ENCODE results near the gene CDYL2. TPM values are rescaled to one million over a fixed set of nuclear protein-coding genes. Genes with fewer than 3 reads are reported as not detected.

Gene CDYL2
- total RNA-seq, 2 donors from 2014 or later, result 9.9 to 12.8 TPM

DNA sequence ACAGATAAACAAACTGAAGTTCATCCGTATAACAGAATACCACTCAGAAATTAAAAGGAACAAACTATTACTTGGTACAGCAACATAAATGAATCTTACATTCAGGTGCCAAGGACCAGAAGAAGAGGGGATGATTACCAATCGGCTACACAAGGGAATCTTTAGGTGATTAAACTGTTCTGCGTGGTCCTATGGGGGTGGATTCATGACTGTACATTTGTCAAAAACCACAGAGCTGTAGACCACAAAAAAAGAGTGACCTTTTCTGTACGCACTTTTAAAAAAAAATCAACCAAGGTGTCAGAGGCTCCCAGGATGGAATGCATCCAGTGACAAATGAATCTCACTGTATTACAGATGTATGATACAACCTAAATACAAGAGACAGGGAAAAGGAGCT is 110.8 kb downstream of the CDYL2 start:
- H3K27ac ChIP-seq (ENCODE audit: low read depth, low read length), result no peak overlapping the region
- TF ChIP-seq, protein P1, sequence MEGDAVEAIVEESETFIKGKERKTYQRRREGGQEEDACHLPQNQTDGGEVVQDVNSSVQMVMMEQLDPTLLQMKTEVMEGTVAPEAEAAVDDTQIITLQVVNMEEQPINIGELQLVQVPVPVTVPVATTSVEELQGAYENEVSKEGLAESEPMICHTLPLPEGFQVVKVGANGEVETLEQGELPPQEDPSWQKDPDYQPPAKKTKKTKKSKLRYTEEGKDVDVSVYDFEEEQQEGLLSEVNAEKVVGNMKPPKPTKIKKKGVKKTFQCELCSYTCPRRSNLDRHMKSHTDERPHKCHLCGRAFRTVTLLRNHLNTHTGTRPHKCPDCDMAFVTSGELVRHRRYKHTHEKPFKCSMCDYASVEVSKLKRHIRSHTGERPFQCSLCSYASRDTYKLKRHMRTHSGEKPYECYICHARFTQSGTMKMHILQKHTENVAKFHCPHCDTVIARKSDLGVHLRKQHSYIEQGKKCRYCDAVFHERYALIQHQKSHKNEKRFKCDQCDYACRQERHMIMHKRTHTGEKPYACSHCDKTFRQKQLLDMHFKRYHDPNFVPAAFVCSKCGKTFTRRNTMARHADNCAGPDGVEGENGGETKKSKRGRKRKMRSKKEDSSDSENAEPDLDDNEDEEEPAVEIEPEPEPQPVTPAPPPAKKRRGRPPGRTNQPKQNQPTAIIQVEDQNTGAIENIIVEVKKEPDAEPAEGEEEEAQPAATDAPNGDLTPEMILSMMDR (conservative IDR thresholded peaks at IDR 0.05), result no peak
- no peak overlapping the region for H3K27ac Mint-ChIP-seq
- no peaks in the 10 kb centered on the region for H3K27me3 ChIP-seq (ENCODE audit: control insufficient read depth, insufficient read depth, low read length, poor library complexity, severe bottlenecking)
- H3K4me3 Mint-ChIP-seq, result no peak overlapping the region
- no peaks in the 10 kb centered on the region for H3K36me3 ChIP-seq (ENCODE audit: control insufficient read depth, insufficient read depth, low read length)
- WGBS, 2 experiments (ENCODE audit: insufficient coverage in 1 of 2, insufficient read length in 1 of 2), result 93 to 100% methylated on average over 2 to 4 of the region's 4 CpGs
- no peaks in the 10 kb centered on the region for H3K4me1 Mint-ChIP-seq
- no peak overlapping the region for H3K4me3 ChIP-seq (ENCODE audit: low read length)
- no peak for DNase-seq
- H3K9me3 ChIP-seq (ENCODE audit: control insufficient read depth, low read length), result no peaks in the 10 kb centered on the region
- H3K9ac ChIP-seq (ENCODE audit: extremely low read depth, low read length, poor library complexity, severe bottlenecking), result no peak overlapping the region
- no peaks in the 10 kb centered on the region for H3K9me3 Mint-ChIP-seq
- no peaks in the 10 kb centered on the region for H3K27me3 Mint-ChIP-seq (ENCODE audit: insufficient read depth)
- H3K4me1 ChIP-seq (ENCODE audit: control insufficient read depth, insufficient read depth, low read length), result no peaks in the 10 kb centered on the region
- H3K36me3 Mint-ChIP-seq (ENCODE audit: low read depth), result no peaks in the 10 kb centered on the region

DNA sequence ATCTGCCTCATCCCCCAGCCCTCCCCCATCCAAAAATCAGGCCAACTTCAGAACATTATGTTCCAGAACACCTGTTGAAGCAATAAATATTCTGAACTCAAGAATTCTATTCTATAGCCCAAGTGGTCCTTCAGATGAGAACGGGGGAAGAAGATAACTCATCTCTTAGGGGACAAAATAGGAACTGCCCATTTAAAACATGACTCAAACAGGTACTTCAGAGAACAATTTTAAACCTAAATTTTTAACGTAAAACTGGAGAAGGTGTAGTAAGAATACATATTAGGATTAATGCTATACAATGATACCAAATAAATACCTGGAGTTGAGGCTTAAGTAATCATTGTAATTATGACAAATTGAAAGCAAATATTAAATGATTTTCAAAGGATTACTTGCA is 112.1 kb downstream of the CDYL2 start:
- Histone ChIP-seq H3K27ac (ENCODE audit: low read depth, low read length) (no peak overlapping the region), H3K36me3 (ENCODE audit: control insufficient read depth, insufficient read depth, low read length) (no peaks in the 10 kb centered on the region), H3K9ac (ENCODE audit: extremely low read depth, low read length, poor library complexity, severe bottlenecking) (no peak overlapping the region), H3K27me3 (ENCODE audit: control insufficient read depth, insufficient read depth, low read length, poor library complexity, severe bottlenecking) (no peaks in the 10 kb centered on the region), H3K9me3 (ENCODE audit: control insufficient read depth, low read length) (no peaks in the 10 kb centered on the region), H3K4me3 (ENCODE audit: low read length) (no peak overlapping the region), H3K4me1 (ENCODE audit: control insufficient read depth, insufficient read depth, low read length) (no peaks in the 10 kb centered on the region)
- Mint-ChIP-seq H3K4me1 (no peaks in the 10 kb centered on the region), H3K9me3 (no peaks in the 10 kb centered on the region), H3K27ac (no peak overlapping the region), H3K4me3 (no peak overlapping the region), H3K36me3 (ENCODE audit: low read depth) (no peaks in the 10 kb centered on the region), H3K27me3 (ENCODE audit: insufficient read depth) (peaks cover 2% of the 10 kb centered on the region)
- DNase-seq, result no peak
- TF ChIP-seq, protein P1 (conservative IDR thresholded peaks at IDR 0.05), result no peak
- WGBS, 2 experiments (ENCODE audit: insufficient coverage in 1 of 2, insufficient read length in 1 of 2), result 80 to 100% methylated on average over 1 of the region's 2 CpGs

DNA sequence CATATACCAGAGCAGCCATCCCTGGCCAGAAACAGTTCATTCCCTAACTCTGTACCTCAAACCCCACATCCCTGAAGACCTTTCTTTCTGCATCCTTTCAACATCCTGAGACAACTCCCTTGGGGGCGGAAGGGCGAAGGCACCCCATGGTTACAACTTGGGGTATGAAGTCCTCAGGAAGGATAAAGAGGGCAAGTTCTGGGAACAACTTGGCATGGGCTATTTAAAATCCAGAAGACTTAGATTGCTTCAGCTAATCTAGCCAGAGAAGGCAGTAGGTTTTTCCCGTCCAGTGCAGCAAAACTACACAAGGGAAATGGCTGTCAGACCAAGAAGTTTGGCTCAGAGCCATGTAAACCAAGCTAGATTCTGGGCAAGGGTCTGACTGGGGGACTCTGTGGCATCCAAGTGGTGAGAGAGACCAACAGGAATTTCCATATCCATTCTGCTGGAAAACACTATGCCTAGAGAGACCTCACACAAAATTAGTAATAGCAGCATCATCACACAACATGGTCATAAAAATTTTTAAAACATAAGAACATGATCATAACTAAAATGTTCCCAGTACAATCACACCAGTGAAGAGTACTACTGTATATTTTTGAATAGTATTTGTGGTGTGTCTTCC is 113.2 kb downstream of the CDYL2 start:
- Histone ChIP-seq H3K9ac (ENCODE audit: extremely low read depth, low read length, poor library complexity, severe bottlenecking) (no peak overlapping the region), H3K27ac (ENCODE audit: low read depth, low read length) (no peak overlapping the region), H3K4me3 (ENCODE audit: low read length) (no peak overlapping the region), H3K36me3 (ENCODE audit: control insufficient read depth, insufficient read depth, low read length) (no peaks in the 10 kb centered on the region), H3K27me3 (ENCODE audit: control insufficient read depth, insufficient read depth, low read length, poor library complexity, severe bottlenecking) (no peaks in the 10 kb centered on the region), H3K9me3 (ENCODE audit: control insufficient read depth, low read length) (no peaks in the 10 kb centered on the region), H3K4me1 (ENCODE audit: control insufficient read depth, insufficient read depth, low read length) (no peaks in the 10 kb centered on the region)
- Mint-ChIP-seq H3K9me3 (no peaks in the 10 kb centered on the region), H3K27me3 (ENCODE audit: insufficient read depth) (peaks cover 2% of the 10 kb centered on the region), H3K4me1 (no peaks in the 10 kb centered on the region), H3K27ac (no peak overlapping the region), H3K36me3 (ENCODE audit: low read depth) (no peaks in the 10 kb centered on the region), H3K4me3 (no peak overlapping the region)
- 92 to 100% methylated on average over 1 to 3 of the region's 3 CpGs for WGBS, 2 experiments (ENCODE audit: insufficient coverage in 1 of 2, insufficient read length in 1 of 2)
- no peak for DNase-seq
- TF ChIP-seq, protein P1 (conservative IDR thresholded peaks at IDR 0.05), result no peak

Measured in endodermal cell (in vitro differentiated cells).